Heart right ventricle (tissue), 16 donors: ENCODE data around the gene SLC35E1. TPM values are rescaled to one million over a fixed set of nuclear protein-coding genes. Genes with fewer than 3 reads are reported as not detected.

ENCODE experiments used
- ATAC-seq, 8 donors: fragments of 200-7000 bp; cut with Tn5 transposase; one replicate each; pipeline ENCODE4 v1.9.1; 2020; ENCODE audit warnings: mild to moderate bottlenecking in 8 of 8, moderate library complexity in 8 of 8, moderate number of reproducible peaks in 1 of 8
- DNase-seq, 2 donors: peaks; one replicate each; pipeline ENCODE4 v3.0.0-alpha.2; 2020
- H3K27ac ChIP-seq, 10 donors: fragments of 200-600 bp; sonication (generic) in 2 of 10; one replicate each; pipeline versions ENCODE4 v1.5.0 to v1.8.0; 2020 to 2022; ENCODE audit warnings: mild to moderate bottlenecking in 3 of 10
- H3K27me3 ChIP-seq, 7 donors: fragments of 200-600 bp; one replicate each; pipeline ENCODE4 v1.8.0; 2021 to 2022; ENCODE audit warnings: mild to moderate bottlenecking in 2 of 7
- H3K36me3 ChIP-seq, 9 donors: fragments of 200-600 bp; sonication (generic) in 1 of 9; one replicate each; pipeline versions ENCODE4 v1.5.0 to v1.8.0; 2020 to 2022; ENCODE audit warnings: mild to moderate bottlenecking in 2 of 9
- H3K4me1 ChIP-seq, 9 donors: fragments of 200-600 bp; sonication (generic) in 1 of 9; one replicate each; pipeline versions ENCODE4 v1.5.0 to v1.8.0; 2020 to 2022; ENCODE audit warnings: mild to moderate bottlenecking in 4 of 9
- H3K4me3 ChIP-seq, 10 donors: fragments of 200-600 bp; sonication (generic) in 2 of 10; one replicate each; pipeline versions ENCODE4 v1.5.0 to v1.8.0; 2020 to 2022; ENCODE audit warnings: mild to moderate bottlenecking in 7 of 10, moderate library complexity in 2 of 10
- H3K9me3 ChIP-seq, 11 donors: fragments of 200-600 bp in 10 of 11; sonication (generic) in 2 of 11; one replicate each; pipeline versions ENCODE4 v1.5.0 to v1.8.0; 2013 to 2022; ENCODE audit warnings: mild to moderate bottlenecking in 2 of 11, control low read depth in 1 of 11, moderate library complexity in 1 of 11
- CTCF ChIP-seq, 9 donors: fragments of 200-600 bp; sonication (generic) in 2 of 9; IDR thresholded peaks; one replicate each; pipeline versions ENCODE4 v1.5.0 to v1.8.0; 2021 to 2022; ENCODE audit warnings: antibody characterized with exemption in 9 of 9, mild to moderate bottlenecking in 5 of 9, moderate library complexity in 1 of 9
- WGBS, 2 donors: extraction: QIAGEN DNeasy Blood & Tissue Kit; methylation state at CpG; one replicate each; pipeline ENCODE4 v1.1.7; 2013; ENCODE audit warnings: inconsistent platforms in 1 of 2; 5-methylcytosine and 5-hydroxymethylcytosine counted together
- intact Hi-C, 10 donors: fragments of 100-400 bp; cut with DNase I; formaldehyde crosslinking; loops; one replicate each; pipeline versions ENCODE4 v1.11.1 to v1.14.2; 2022
- polyA plus RNA-seq, 2 donors: library from polyadenylated mRNA; stranded (reverse); fragments of 200-250 nt; gene quantifications; one replicate each; pipeline ENCODE4 v1.2.3, GENCODE V29; 2013
- total RNA-seq, 10 donors: library from RNA; stranded (reverse); fragmentation: NEBNext Ultra II Directional in 3 of 10; extraction: Animal tissue kit (Norgen Biotek cat#: 25700) in 3 of 10; gene quantifications; one replicate each; pipeline versions ENCODE4 v1.2.1 to v1.2.4, GENCODE V29; 2021 to 2023
- donor health status: Arrhythmogenic right ventricular cardiomyopathy.
- donor health status: ischemic (EF 13 %, LVEDD 7.1; RV severe dilation, severe dysfunction).
- donor health status: healthy with polysubstance abuse.
- donor health status: DM: no; HTN: yes; CAD: no.
- donor health status: DM: no; HTN: no; CAD: no.
- donor health status: ischemic (EF 25% LVEDD 6.9; RV normal size, moderate dysfunction).
- donor health status: ischemic (EF 25% LVEDD 5.7; RV mildly dilated, moderate dysfunction).
- donor health status: healthy.
- donor health status: DM: yes; HTN: yes; CAD: no.
- donor health status: Ischemic cardiomyopathy.
- donor health status: ischemic (EF 35%, LVEDD 5.7; RV mildly dilated, moderate dysfunction).
- donor health status: nonischemic (EF 11% LVEDD 7.7; RV severe dilation, severe dysfunction).
- donor health status: DM: yes; HTN: yes; CAD: no.
- donor health status: PGD.
- donor health status: ischemic (EF 29% LVEDD 5.4; RV normal size, mild dysfunction).
- donor health status: nonischemic (EF 23%, LVEDD 6.1; RV moderate dilation, normal function).

The SLC35E1 gene
- total and polyA plus RNA-seq, 12 donors: 20.8 to 29.0 (median 23.6) TPM

GRCh38 chr19:16521715-16522289 is 50.4 kb downstream of the SLC35E1 start:
- Histone ChIP-seq H3K27me3 (no peaks in the 10 kb centered on the region), H3K27ac (no peak overlapping the region), H3K9me3 (no peaks in the 10 kb centered on the region), H3K4me1 (no peaks in the 10 kb centered on the region), H3K36me3 (peaks cover 0 to 100% (median 90%) of the 10 kb centered on the region in 9 donors), H3K4me3 (no peak overlapping the region)
- no peak for DNase-seq
- no peak for TF ChIP-seq CTCF (IDR thresholded peaks at IDR 0.05)
- intact Hi-C loops: no loop called here
- no peak for ATAC-seq
- WGBS, 2 donors: 94% methylated on average over 10 of the region's 10 CpGs

DNA sequence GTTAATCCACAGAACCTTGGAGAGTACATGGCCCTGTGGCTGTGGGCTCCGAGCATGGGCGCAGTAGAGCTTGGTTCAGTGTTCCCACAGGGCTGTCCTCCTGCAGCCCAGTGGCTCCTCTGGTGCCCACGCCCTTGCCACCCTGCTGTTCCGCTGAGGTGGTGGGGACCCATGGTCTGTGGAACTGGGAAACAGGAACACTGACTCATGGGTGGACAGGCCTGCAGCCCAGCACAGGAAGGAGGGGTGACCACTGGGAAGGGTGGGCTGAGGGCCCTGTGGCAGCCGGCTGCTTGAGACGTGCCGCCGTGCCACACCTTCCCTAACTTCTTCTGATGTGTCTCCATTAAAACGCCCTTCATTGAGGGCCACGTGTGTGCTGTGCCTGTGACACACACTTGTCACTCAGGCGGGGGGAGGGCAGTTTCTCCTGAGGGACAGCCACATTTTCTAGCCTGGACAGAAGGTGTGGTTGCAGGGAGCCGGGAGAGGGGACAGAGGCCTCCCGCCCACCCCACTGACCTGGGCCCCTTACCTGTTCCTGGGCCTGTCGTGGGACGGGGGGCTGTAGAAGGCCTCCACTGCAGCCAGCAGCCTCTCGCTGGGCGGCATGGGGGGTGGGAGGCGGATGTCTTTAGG is 51.1 kb downstream of the SLC35E1 start:
- H3K36me3 ChIP-seq: peaks cover 0 to 100% (median 84%) of the 10 kb centered on the region in 9 donors
- no peaks in the 10 kb centered on the region for H3K27me3 ChIP-seq
- no peak for DNase-seq
- H3K4me1 ChIP-seq: no peaks in the 10 kb centered on the region
- H3K27ac ChIP-seq: no peak overlapping the region
- 91 to 92% methylated on average over 18 of the region's 18 CpGs for WGBS, 2 donors
- TF ChIP-seq CTCF (IDR thresholded peaks at IDR 0.05): no peak
- no peak for ATAC-seq
- intact Hi-C loops: no loop called here
- no peaks in the 10 kb centered on the region for H3K9me3 ChIP-seq
- H3K4me3 ChIP-seq: no peak overlapping the region

DNA sequence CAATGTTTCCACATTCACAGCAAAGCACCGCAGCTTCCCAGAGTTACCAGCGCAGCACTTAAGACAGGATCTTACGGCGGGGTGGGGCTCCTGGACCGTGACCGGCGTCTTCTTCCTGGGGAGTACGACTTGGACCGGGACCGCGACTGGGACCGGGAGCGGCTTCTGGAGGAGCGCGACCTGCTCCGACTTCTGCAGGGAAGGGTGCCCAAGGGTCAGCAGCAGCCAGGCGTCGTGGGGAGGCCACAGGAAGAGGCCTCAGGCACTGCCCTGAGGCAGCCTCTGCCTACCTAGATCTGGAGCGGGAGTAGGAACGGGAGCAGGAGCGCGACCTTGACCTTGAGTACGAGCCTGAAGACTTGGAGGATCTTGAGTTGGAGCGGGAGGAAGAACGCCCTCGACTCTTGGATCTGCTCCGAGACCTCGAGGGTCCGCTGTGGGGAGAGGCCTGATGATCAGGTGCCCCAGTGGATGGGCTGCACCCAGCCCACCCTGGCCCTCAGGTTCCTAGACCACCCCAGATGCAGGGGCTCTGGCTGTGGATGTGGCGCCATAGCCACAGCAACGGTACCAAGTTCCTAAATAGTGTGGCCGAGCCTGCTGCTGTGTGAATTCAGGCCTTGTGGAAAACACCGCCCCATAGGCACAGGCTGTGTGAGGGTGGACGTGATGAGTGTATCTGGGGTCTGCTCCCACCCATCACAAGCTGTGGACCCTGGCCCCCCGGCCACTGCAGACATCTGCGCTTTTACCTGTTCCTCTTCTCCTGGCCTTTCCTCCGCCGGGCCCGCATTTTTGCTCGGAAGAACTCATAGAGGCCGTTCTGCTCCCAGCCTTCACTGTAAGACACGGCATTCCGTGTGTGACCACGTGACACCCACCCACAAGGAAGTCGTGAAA is 51.9 kb downstream of the SLC35E1 start:
- Histone ChIP-seq H3K9me3 (no peaks in the 10 kb centered on the region), H3K36me3 (peaks cover 0 to 100% (median 76%) of the 10 kb centered on the region in 9 donors), H3K4me1 (no peaks in the 10 kb centered on the region), H3K27me3 (no peaks in the 10 kb centered on the region), H3K27ac (no peak overlapping the region), H3K4me3 (no peak overlapping the region)
- ATAC-seq: no peak
- intact Hi-C loops: no loop called here
- no peak for DNase-seq
- TF ChIP-seq CTCF (IDR thresholded peaks at IDR 0.05): no peak
- 89 to 91% methylated on average over 45 of the region's 45 CpGs for WGBS, 2 donors

DNA sequence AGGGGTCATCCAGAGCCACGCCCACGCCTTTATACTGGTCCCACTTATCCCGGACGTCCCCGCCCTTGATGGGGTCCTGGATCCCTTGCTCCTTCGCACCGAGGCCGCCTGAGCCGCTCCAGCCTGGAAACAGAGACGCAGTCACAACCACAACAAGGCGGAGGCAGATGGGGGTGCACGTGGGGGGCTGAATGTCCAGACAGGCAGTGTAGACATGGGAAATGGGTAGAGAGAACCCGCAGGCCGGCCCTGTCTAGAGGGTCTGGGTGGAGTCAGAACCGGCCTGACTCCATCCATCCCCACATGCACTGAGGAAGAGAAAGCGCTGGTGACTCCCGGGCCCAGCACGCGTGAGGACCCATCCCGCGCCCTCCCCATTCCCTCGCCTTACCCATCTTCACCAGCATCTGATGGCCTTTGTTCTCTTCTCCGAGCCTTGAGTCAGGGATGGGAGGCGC is 53.0 kb downstream of the SLC35E1 start:
- DNase-seq (no peak), ATAC-seq (no peak)
- Histone ChIP-seq H3K4me3 (no peak overlapping the region), H3K27ac (no peak overlapping the region), H3K27me3 (no peaks in the 10 kb centered on the region), H3K9me3 (no peaks in the 10 kb centered on the region), H3K4me1 (no peaks in the 10 kb centered on the region), H3K36me3 (peaks cover 0 to 100% (median 72%) of the 10 kb centered on the region in 9 donors)
- no peak for TF ChIP-seq CTCF (IDR thresholded peaks at IDR 0.05)
- WGBS, 2 donors: 91 to 95% methylated on average over 24 of the region's 24 CpGs
- intact Hi-C loops: no loop called here
